Measurements from ENCODE around the gene PRKG2. TPM values are rescaled to one million over a fixed set of nuclear protein-coding genes. Genes with fewer than 3 reads are reported as not detected.

Gene PRKG2, protein sequence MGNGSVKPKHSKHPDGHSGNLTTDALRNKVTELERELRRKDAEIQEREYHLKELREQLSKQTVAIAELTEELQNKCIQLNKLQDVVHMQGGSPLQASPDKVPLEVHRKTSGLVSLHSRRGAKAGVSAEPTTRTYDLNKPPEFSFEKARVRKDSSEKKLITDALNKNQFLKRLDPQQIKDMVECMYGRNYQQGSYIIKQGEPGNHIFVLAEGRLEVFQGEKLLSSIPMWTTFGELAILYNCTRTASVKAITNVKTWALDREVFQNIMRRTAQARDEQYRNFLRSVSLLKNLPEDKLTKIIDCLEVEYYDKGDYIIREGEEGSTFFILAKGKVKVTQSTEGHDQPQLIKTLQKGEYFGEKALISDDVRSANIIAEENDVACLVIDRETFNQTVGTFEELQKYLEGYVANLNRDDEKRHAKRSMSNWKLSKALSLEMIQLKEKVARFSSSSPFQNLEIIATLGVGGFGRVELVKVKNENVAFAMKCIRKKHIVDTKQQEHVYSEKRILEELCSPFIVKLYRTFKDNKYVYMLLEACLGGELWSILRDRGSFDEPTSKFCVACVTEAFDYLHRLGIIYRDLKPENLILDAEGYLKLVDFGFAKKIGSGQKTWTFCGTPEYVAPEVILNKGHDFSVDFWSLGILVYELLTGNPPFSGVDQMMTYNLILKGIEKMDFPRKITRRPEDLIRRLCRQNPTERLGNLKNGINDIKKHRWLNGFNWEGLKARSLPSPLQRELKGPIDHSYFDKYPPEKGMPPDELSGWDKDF
- 3.4 and 4.1 TPM in 2 replicates for total RNA-seq

DNA sequence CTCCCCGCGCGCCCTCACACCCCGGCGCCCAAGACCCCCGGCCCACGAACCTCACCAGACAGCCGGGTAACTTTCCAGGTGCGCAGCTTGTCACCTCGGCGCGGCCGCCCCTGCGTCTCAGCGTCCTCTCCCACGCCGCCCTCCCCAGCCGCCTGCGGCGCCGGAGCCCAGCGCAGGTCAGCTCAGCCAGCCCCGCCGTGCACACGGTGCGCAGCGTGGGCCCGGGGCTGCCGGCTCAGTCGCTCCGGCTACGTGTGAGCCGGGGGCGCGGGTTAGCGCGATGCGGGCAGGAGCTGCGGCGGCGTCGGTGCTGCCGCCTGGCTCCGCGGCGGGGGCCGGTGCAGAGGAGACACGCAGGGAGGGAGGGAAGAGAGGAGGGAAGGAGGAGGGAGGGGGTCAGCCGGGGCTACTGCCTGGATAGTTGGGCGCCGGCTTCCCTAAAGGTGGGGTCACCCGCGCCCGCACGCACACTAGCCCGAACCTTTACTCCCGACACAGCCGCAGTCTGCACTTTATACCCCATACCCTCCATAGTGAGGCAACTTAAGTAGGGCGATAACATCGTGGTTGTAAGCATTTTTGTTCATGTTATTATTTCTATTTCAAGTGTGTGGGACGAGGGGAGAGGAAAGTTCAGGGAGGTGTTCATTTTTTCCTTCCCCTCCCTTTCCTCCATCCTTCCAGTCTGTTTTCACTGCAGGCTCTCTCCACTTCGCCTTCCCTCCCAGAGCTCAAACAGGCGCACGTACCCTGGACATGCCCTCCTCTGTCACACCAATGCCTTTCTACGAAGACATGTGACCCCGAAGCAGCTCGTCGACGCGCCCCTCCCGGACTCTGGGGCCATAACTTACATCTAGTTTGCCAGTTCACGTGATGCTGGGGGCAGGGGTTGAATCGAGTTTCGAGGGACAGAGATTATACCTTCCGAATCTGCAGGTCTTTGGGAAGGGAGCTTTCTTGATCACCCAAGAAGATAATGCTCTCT, at the start of gene PRKG2:
PRKG2 (minus strand) TSS at position 342 of the 988 bp plus-strand sequence. CDS start 10,175 bp downstream, outside the sequence.

Other genes with a start within 250 kb of the PRKG2 start
- not detected in 2 replicates for gene BMP3, start 184.5 kb downstream of the PRKG2 start, total RNA-seq